Stimulated activated naive CD4-positive, alpha-beta T cell (primary cell): ENCODE results near the gene THYN1.
"Not testable (repeated sequence)": the region's sequence is repeated elsewhere in the genome, so short reads cannot be mapped to it uniquely, and the experiment has no call there.

ENCODE experiments used
- DNase-seq, 6 experiments: peaks; one replicate each; lab custom pipeline; 2025; lab: John Stamatoyannopoulos, UW

Gene THYN1

GRCh38 chr11:134253188-134253993 lies at the start of gene THYN1, which contains the start of gene ACAD8:
TSS of gene THYN1 (minus strand) at chr11:134253352. CDS start at chr11:134252882, 470 bp downstream.
TSS of gene ACAD8 (plus strand) at chr11:134253568. CDS start at chr11:134253601, 33 bp downstream.
- DNase-seq, result peak; percentile 92 to 95 (median 92)

DNA sequence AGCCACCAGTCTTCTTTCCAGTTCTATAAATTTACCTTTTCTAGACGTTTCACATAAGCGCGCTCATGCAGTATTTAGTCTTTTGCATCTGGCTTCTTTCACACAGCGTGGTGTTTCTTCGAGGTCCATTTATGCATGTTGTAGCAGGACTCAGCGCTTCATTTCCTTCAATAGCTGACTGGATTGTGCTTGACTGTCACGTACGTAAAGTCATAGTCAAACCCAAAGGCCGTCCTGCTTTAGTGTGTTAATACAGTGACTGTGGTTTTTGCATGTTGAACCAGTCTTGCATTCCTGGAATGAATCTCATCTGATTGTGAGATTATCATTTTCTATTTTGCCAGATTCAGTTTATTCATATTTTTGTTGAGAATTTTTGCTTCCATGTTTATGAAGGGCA lies 41.5 kb upstream of the THYN1 start:
- DNase-seq, result no peak

GRCh38 chr11:134293119-134294113 lies 40.3 kb upstream of the THYN1 start:
- DNase-seq, result no peak

- DNase-seq, result no peak
Observed at GRCh38 chr11:134292661-134293060, 39.5 kb upstream of the THYN1 start.

DNA sequence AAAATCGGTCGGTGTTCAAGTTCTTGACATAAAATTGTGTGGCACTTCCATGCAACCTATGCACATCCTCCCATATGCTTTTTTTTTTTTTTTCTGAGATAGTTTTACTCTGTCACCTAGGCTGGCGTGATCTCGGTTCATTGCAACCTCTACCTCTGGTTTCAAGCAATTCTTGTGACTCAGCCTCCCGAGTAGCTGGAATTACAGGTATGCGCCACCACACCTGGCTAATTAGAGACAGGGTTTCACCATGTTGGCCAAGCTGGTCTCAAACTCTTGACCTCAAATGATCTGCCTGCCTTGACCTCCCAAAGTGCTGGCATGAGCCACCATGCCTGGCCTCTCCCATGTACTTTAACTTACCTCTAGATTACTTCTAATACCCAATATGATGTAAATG lies 38.0 kb upstream of the THYN1 start:
- DNase-seq, result no peak

GRCh38 chr11:134290646-134291045 lies 37.5 kb upstream of the THYN1 start:
- DNase-seq, result no peak

DNA sequence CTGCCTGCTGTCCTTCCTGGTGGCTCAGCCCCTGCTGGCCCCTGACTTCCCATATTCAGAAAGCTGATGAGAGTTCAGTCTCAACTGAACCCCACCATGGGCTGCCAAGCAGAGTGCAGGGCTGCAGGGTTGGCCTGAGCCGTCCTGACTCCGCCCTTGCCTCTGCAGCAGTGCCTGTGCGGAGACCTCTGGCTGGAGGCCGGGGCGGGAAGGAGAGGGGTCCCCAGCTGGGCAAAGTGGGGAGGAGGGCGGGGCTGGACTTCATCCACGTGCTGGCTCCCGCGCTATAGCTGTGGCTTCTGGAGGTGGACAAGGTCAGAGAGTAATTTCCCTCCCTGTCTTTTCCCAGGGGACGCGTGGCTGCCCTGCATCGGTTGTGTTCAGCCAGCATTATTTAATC lies 36.6 kb upstream of the THYN1 start:
- DNase-seq, result no peak

- no peak for DNase-seq
Observed at GRCh38 chr11:134289167-134289566, 36.0 kb upstream of the THYN1 start.

DNA sequence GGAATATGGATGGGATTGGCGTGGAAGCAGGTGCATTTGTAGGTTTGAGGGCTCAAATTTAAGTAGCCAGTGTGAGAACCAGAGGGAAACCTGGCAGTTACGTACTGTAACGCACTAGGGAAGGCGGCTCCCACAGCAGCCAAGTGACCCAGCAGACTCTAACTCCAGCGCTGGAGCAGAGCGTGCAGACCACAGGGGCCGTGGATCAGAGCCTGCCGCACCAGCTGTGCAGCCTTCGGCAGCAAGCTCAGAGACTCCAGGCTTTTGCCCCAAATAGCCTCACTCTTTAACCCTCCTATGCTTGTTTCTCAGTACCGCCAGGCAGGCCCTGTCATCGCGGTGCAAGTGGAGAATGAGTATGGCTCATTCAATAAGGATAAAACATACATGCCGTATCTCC lies 35.3 kb upstream of the THYN1 start:
- DNase-seq, result no peak

DNA sequence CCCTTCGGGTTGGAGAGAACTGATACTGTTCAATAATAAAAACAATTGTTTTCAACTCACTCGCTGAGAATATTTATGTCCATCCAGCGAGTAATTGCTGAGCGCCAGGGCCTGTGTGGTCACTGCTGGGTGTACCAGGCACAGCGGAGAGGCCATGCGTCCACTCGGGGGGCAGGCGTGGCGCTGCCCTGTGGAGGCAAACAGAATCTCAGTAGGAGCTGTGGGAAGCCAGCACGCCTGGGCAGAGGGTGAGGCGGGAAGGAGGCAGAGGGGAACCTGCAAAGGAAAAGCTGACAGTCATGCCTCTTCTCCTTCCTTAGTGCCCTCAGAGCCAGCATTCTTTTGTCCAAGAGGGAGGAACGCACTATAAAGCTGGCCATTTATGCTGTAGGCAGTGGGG lies 34.4 kb upstream of the THYN1 start:
- DNase-seq, result no peak

GRCh38 chr11:134284349-134284748 lies 31.2 kb upstream of the THYN1 start:
- not testable (repeated sequence) for DNase-seq

DNA sequence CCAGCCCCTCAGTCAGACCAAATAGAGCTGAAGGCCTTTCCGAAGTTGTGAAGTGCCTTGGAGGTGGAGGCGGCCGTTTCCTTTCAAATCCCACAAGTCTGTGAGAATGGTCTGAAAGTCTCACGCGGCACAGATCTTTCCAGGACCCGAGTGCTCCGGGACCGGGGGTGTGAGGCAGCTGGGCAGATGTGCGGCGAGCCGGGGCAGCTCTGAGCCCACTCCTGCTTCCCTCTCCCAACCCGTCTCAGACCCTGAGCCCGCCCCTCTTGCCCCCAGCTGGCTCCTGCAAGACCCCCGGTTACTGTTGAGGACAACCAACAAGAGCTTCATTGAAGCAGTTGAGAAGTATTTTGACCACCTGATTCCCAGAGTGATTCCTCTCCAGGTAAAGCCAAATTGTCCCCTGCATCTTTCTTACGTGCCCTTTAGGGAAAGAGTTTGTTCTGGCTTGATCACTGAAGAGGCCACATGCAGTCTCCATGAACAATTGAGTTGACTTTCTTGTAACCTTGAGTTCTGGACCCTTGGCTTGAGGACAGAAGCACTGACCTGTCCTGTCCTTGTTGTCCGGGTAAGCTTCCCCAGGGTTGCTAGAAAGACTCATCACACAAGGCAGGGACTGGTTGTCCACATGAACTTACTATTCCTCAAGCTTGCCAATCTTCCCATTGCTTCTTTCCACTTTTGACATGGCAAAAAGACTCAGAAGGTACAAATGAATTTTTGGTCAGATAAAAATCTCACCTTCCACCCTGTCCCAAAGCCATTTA lies 30.5 kb upstream of the THYN1 start:
- no peak for DNase-seq

DNA sequence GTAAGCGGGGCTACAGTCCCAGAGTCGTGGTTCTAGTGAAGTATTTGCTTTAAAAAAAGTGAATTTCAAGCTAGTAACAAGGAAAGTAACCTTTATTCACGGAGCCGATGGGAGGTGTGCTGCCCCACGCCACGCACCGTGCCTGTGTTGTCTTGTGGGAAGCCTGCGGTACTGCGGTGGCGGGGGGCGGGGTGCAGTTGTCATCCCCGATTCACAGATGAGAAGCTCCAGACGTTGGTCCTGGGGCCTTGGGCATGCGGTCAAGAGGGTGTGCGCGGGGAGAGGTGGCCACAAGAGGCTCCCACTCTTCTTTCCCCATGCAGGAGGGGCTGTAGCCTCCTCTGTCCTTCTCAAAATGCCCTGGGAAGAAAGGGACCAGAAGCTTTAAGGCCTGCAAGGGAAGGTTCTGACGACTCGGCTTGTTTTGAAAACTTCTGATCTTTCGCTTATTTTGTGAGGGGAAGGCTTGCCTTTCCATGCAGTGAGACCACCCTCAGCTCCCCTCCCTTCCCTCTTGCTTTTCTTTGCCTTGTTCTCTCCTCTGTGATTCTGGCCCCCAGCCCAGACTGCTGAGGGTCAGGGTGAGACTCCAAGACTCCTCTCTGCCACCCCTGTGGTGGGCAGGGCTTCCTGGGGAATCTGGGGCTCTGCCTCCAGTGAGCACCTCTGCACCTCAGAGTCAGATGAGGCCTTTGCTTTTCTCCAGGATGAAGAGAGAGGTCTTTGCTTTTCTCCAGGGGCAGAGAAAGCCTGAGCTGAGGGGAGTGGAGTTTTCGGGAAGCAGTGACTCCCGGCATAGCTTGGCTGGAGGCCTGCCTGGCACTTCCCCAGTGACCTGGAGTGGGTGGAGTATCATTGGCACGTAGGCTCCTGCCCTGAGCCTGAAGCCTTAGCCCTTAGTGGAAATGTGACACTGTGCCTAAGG lies 29.2 kb upstream of the THYN1 start:
- DNase-seq, result no peak

DNA sequence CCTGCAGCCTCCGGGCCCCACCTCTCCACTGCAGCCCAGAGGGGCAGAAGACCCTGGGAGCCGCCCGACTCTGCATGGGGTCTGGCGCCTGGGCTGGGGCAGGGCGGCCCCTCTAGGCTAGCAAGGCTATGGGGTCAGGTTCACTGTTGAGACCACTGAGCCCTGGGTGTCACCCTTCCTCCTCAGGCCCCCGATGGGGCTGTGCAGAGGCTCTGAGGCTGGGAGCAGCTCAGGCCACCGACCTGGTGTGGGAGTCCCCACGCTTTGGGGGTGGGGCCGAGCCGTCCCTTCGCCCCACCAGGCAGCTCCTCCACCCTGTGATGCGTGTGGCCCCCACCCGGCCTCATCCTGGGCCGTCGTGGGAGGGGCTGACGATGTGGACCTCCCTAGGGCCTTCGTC lies 28.5 kb upstream of the THYN1 start:
- DNase-seq, result not testable (repeated sequence)

- DNase-seq, result no peak
Observed at GRCh38 chr11:134278356-134278755, 25.2 kb upstream of the THYN1 start.

DNA sequence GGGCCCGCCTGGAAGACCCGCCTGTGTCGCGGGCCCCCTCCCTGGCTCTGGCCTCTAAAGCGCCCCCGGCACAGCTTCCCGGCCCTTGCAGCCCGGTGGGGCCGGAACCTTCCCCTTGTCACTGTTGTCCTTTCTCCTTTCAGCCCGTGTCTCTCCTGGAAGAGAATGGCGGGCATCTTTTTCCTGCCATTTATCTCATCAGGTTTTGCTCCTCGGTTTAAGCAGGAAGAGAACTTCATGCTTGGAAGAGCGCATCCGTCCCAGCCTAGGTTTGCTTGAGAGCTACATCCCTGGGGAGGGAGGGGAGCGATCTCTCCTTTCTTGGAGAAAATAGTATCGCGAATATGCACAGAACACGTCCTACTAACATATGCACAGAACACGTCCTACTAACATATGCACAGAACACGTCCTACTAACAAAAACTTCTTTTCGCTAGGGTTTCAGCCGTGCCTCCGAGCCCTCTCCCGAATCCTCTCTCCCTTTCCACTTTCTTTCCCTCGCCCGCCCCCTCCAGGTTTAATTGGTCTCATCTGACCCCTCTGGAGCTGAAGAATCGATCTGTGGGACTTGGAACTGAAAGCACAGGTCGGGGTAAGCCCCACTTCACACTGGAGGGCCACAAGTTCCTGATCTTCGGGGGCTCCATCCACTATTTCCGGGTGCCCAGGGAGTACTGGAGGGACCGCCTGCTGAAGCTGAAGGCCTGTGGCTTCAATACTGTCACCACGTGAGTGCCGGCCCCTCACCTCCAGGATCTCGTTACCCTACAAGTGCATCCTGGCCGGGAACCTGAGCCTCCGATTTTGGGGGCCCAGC lies 24.2 kb upstream of the THYN1 start:
- no peak for DNase-seq

DNA sequence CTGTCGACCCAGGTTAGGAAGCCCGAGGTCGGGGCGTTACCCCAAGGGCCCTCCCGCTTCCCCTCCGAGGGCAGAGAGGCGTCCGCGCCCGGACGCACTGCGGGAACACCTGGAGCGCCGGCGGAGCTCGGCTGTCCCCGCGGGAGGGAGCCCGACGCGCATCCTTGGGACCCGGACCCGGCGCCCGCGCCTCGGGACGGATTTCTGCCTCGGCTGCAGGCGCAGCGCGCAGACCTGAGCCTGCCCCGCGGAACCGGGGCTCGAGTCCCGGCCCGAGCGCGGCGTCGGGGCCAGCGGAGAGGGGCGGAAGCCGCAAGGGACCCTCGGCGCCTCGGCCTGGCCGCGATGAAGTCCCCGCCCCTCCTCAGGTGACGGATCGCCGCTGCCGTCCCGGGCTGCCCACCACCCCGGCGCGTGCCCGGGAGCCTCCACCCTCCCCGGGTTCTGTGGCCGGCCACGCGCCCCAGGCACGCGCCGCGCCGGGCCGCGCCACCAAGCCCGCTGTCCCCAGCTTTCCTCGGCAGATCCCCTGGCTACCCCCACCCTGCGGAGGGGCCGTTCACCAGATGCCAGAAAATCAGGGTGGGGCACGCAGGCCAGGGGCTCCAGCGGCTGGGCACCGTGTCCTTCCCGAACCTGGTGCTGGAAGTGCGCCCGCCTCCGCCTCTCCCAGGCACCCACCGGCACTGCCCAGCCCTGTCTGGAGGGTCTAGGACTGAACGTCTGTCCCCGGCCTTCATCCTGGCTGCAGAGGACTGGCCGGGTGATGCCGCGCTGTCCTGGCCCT lies 23.4 kb upstream of the THYN1 start:
- DNase-seq, result no peak

DNA sequence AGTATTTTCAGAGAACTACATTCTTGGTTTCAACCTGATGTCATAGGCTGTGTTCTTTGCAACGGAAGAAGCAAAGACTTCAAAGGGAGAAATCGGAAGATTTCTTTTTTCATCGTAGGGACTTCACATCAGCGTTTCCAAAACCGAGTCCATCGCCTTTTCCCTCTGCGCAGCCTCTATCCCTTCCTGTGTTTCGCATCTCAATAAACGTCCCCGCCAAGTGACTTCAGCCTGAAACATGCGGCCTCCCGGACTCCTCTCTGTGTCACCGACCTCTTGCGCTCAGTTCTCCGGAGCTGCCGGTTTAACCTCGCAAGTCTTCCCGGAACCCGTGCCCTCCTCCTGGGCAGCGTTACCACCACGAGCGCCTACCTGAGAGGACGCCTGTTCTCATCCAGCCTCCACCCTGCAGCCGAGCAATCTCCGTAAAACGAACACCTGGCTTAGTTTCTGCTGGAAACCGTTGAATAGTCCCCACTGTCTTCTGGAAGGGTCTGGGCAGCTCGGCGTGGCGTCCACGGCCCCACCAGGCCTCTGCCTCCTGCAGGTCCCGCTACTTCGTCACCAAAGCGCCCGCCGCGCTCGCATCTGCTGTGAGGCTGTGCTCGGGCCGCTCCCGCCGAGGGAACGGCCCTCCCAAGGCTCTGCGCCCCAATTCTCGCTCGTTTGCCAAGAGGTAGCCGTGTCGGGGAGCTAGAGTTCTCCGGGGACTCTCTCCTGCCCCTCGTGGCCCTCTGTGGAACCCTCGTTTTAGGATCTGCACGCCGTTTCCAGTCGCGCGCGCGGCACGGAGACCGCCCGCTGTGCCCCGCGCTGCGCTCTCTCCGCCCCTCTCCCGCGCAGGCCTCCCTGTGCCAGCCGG lies 22.6 kb upstream of the THYN1 start, which contains the start of gene GLB1L3:
Gene GLB1L3, plus strand, starts transcription at position 846 of the 862 bp plus-strand sequence. CDS start 362 bp downstream, outside the sequence.
- DNase-seq, result peak; percentile 62 to 77 (median 70)
